ENCODE results near the gene CDH23.

Gene CDH23

DNA sequence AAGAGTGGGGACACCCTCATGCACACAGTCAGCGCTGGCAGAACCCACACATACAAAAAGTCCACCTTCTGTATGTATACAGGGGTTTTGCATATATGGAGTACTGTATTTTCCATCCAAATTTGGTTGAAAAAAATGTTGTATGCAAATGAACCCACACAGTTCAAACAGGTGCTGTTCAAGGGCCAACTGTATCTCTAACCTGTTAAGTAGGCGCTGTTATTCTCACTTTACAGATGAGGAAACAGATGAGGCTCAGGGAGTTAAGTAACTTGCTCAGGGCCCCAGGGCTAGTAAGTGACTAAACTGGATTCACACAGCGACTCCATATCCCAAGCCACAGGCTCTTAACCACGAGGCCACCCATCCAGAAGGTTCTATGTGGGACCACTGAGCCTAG is 252.9 kb downstream of the CDH23 start:
- no peaks in the 10 kb centered on the region for H3K4me1 ChIP-seq (ENCODE audit: insufficient read depth, low read length, poor library complexity, severe bottlenecking)
- H3K9me2 ChIP-seq (replicated peaks; ENCODE audit: low read depth, low read length): no peaks in the 10 kb centered on the region
- no peaks in the 10 kb centered on the region for H3K9me3 ChIP-seq (ENCODE audit: insufficient read depth, low read depth, low read length)
- H3K4me3 ChIP-seq (ENCODE audit: low read length, poor library complexity, severe bottlenecking): no peak overlapping the region
- TF ChIP-seq, protein P1, sequence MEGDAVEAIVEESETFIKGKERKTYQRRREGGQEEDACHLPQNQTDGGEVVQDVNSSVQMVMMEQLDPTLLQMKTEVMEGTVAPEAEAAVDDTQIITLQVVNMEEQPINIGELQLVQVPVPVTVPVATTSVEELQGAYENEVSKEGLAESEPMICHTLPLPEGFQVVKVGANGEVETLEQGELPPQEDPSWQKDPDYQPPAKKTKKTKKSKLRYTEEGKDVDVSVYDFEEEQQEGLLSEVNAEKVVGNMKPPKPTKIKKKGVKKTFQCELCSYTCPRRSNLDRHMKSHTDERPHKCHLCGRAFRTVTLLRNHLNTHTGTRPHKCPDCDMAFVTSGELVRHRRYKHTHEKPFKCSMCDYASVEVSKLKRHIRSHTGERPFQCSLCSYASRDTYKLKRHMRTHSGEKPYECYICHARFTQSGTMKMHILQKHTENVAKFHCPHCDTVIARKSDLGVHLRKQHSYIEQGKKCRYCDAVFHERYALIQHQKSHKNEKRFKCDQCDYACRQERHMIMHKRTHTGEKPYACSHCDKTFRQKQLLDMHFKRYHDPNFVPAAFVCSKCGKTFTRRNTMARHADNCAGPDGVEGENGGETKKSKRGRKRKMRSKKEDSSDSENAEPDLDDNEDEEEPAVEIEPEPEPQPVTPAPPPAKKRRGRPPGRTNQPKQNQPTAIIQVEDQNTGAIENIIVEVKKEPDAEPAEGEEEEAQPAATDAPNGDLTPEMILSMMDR (conservative IDR thresholded peaks at IDR 0.05; ENCODE audit: low read length): no peak
- no peak for TF ChIP-seq EZH2phosphoT487 (IDR thresholded peaks at IDR 0.05; ENCODE audit: borderline replicate concordance)
- no peak overlapping the region for H3K4me2 ChIP-seq (ENCODE audit: low read depth, low read length, poor library complexity, severe bottlenecking)
- H4K20me1 ChIP-seq (ENCODE audit: insufficient read depth, low read length, poor library complexity, severe bottlenecking): no peaks in the 10 kb centered on the region
- H3K9ac ChIP-seq (ENCODE audit: low read depth, low read length, poor library complexity, severe bottlenecking): no peak overlapping the region
- H3K27me3 ChIP-seq (ENCODE audit: insufficient read depth, low read length, poor library complexity, severe bottlenecking): no peaks in the 10 kb centered on the region
- no peaks in the 10 kb centered on the region for H3K36me3 ChIP-seq (ENCODE audit: insufficient read depth, low read length)
- no peaks in the 10 kb centered on the region for H3K79me2 ChIP-seq (ENCODE audit: insufficient read depth, low read length)
- H3F3A ChIP-seq (ENCODE audit: low read depth): no peaks in the 10 kb centered on the region
- H2AFZ ChIP-seq (ENCODE audit: low read length): no peak overlapping the region

DNA sequence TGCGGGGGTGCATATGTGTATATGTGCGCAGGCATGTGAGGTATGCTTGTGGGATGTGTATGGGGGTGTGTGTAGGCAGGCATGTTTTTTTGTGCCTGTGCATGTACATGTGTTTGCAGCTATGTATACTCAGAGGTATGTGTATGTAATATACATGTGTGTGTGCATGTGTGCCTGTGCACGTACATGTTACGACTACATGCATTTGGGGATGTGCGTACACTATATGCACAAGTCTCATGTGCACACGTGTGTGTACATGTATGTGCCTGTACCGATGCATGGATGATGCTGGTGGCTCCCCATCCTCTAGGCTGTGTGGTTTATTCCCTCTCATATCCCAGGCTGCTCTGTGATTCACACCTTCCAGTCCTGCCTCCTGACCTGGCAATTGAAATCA is 253.7 kb downstream of the CDH23 start:
- H3K9me2 ChIP-seq (replicated peaks; ENCODE audit: low read depth, low read length): no peaks in the 10 kb centered on the region
- H3F3A ChIP-seq (ENCODE audit: low read depth): no peaks in the 10 kb centered on the region
- no peak for TF ChIP-seq EZH2phosphoT487 (IDR thresholded peaks at IDR 0.05; ENCODE audit: borderline replicate concordance)
- TF ChIP-seq, protein P1 (conservative IDR thresholded peaks at IDR 0.05; ENCODE audit: low read length): no peak
- H3K79me2 ChIP-seq (ENCODE audit: insufficient read depth, low read length): no peaks in the 10 kb centered on the region
- H4K20me1 ChIP-seq (ENCODE audit: insufficient read depth, low read length, poor library complexity, severe bottlenecking): no peaks in the 10 kb centered on the region
- H2AFZ ChIP-seq (ENCODE audit: low read length): no peak overlapping the region
- no peaks in the 10 kb centered on the region for H3K27me3 ChIP-seq (ENCODE audit: insufficient read depth, low read length, poor library complexity, severe bottlenecking)
- H3K9me3 ChIP-seq (ENCODE audit: insufficient read depth, low read depth, low read length): no peaks in the 10 kb centered on the region
- H3K4me3 ChIP-seq (ENCODE audit: low read length, poor library complexity, severe bottlenecking): no peak overlapping the region
- H3K9ac ChIP-seq (ENCODE audit: low read depth, low read length, poor library complexity, severe bottlenecking): no peak overlapping the region
- no peaks in the 10 kb centered on the region for H3K4me1 ChIP-seq (ENCODE audit: insufficient read depth, low read length, poor library complexity, severe bottlenecking)
- H3K36me3 ChIP-seq (ENCODE audit: insufficient read depth, low read length): no peaks in the 10 kb centered on the region
- H3K4me2 ChIP-seq (ENCODE audit: low read depth, low read length, poor library complexity, severe bottlenecking): no peak overlapping the region

DNA sequence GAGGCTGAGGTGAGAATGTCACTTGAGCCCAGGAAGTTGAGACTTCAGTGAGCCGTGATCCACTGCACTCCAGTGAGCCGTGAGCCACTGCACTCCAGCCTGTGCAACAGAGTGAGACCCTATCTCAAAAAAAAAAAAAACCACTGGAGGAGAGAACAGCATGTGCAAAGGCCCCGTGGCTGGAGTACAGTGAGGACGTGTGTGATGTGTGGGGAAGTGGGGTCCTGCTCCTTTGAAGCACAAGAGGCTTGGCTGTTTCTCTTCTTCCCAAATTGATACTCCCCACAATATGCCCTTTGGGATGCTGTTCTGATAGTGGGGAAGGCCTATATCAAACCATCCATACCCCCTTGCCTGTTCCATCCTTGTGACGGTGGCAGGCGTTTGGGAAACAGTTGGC is 254.7 kb downstream of the CDH23 start:
- H3K4me3 ChIP-seq (ENCODE audit: low read length, poor library complexity, severe bottlenecking): no peak overlapping the region
- H4K20me1 ChIP-seq (ENCODE audit: insufficient read depth, low read length, poor library complexity, severe bottlenecking): no peaks in the 10 kb centered on the region
- H3F3A ChIP-seq (ENCODE audit: low read depth): no peaks in the 10 kb centered on the region
- H3K27me3 ChIP-seq (ENCODE audit: insufficient read depth, low read length, poor library complexity, severe bottlenecking): no peaks in the 10 kb centered on the region
- H3K36me3 ChIP-seq (ENCODE audit: insufficient read depth, low read length): no peaks in the 10 kb centered on the region
- TF ChIP-seq EZH2phosphoT487 (IDR thresholded peaks at IDR 0.05; ENCODE audit: borderline replicate concordance): no peak
- TF ChIP-seq, protein P1 (conservative IDR thresholded peaks at IDR 0.05; ENCODE audit: low read length): no peak
- no peak overlapping the region for H3K9ac ChIP-seq (ENCODE audit: low read depth, low read length, poor library complexity, severe bottlenecking)
- no peaks in the 10 kb centered on the region for H3K4me1 ChIP-seq (ENCODE audit: insufficient read depth, low read length, poor library complexity, severe bottlenecking)
- H3K9me3 ChIP-seq (ENCODE audit: insufficient read depth, low read depth, low read length): no peaks in the 10 kb centered on the region
- H3K4me2 ChIP-seq (ENCODE audit: low read depth, low read length, poor library complexity, severe bottlenecking): no peak overlapping the region
- no peaks in the 10 kb centered on the region for H3K9me2 ChIP-seq (replicated peaks; ENCODE audit: low read depth, low read length)
- no peaks in the 10 kb centered on the region for H3K79me2 ChIP-seq (ENCODE audit: insufficient read depth, low read length)
- H2AFZ ChIP-seq (ENCODE audit: low read length): no peak overlapping the region

All from Loucy (cell line).